HG03045 (cell line): ENCODE results near the gene ZNF319.
A peak's percentile ranks its signal among the peaks of the same experiment; 100 is the strongest.

Source experiments
- ATAC-seq: cut with Tn5 transposase; IDR thresholded peaks from one replicate; pipeline ENCODE4 v1.9.1; 2021; ENCODE audit warnings: mild to moderate bottlenecking, moderate library complexity; ENCODE audit not compliant: unreplicated experiment

The ZNF319 gene

GRCh38 chr16:57999971-58000705, at the start of gene ZNF319:
ZNF319 (minus strand) TSS chr16:58000672; CDS start chr16:57998265, 2,407 bp downstream.
- peak; percentile 18 for ATAC-seq

- no peak for ATAC-seq
Measured at GRCh38 chr16:58049232-58050185, 49.0 kb upstream of the ZNF319 start.

GRCh38 chr16:58048494-58049231, 48.2 kb upstream of the ZNF319 start:
- ATAC-seq: no peak

GRCh38 chr16:58047557-58048348, 47.3 kb upstream of the ZNF319 start:
- ATAC-seq: no peak

- no peak for ATAC-seq
Measured at GRCh38 chr16:58046936-58047335, 46.5 kb upstream of the ZNF319 start.

GRCh38 chr16:58046054-58046881, 45.8 kb upstream of the ZNF319 start:
- ATAC-seq: no peak

GRCh38 chr16:58045096-58045495, 44.6 kb upstream of the ZNF319 start:
- no peak for ATAC-seq

GRCh38 chr16:58044266-58045019, 44.0 kb upstream of the ZNF319 start:
- ATAC-seq: no peak

GRCh38 chr16:58043571-58044155, 43.2 kb upstream of the ZNF319 start:
- ATAC-seq: no peak

GRCh38 chr16:58042886-58043515, 42.5 kb upstream of the ZNF319 start:
- ATAC-seq: no peak

GRCh38 chr16:58042001-58042885, 41.8 kb upstream of the ZNF319 start:
- no peak for ATAC-seq

GRCh38 chr16:58041628-58041955, 41.1 kb upstream of the ZNF319 start:
- ATAC-seq: no peak

GRCh38 chr16:58040945-58041627, 40.6 kb upstream of the ZNF319 start:
- no peak for ATAC-seq

- ATAC-seq: no peak
Measured at GRCh38 chr16:58040496-58040846, 40.0 kb upstream of the ZNF319 start.

GRCh38 chr16:58039829-58040495, 39.5 kb upstream of the ZNF319 start:
- no peak for ATAC-seq

GRCh38 chr16:58038219-58038641, 37.8 kb upstream of the ZNF319 start:
- no peak for ATAC-seq
